IMR-90 (cell line): ENCODE measurements around the gene CEP152. TPM values are rescaled to one million over a fixed set of nuclear protein-coding genes. Genes with fewer than 3 reads are reported as not detected.

Experiments used
- ATAC-seq: fragments of 200-7000 bp; cut with Tn5 transposase; 2 replicates; pipeline ENCODE4 v1.9.1; 2020; ENCODE audit warnings: low read depth, mild to moderate bottlenecking, moderate library complexity
- BruUV-seq: library from RNA; stranded (reverse); fragments of 400-500 nt; replicated peaks from 2 replicates; lab custom pipeline; 2021; lab: Mats Ljungman, UMichigan
- CTCF ChIA-PET: fragments of 300-600 bp; formaldehyde crosslinking; extraction: SDS; loops from one replicate; lab custom pipeline; 2021; ENCODE audit warnings: antibody characterized with exemption; lab: Yijun Ruan, JAX
- POLR2A ChIA-PET: fragments of 300-600 bp; sonication (Branson Sonifier 250); formaldehyde crosslinking; loops from one replicate; lab custom pipeline; 2022; ENCODE audit warnings: antibody characterized with exemption; ENCODE audit not compliant: unreplicated experiment; lab: Charles Lee
- DNase-seq: peaks from one replicate; pipeline ENCODE4 v3.0.0; 2013
- H2AFZ ChIP-seq: replicated peaks from 2 replicates; pipeline ENCODE3; 2013; ENCODE audit warnings: low read length, mild to moderate bottlenecking; ENCODE audit not compliant: poor library complexity
- H2AK5ac ChIP-seq: 2 replicates; pipeline ENCODE4 v1.6.1; 2013; ENCODE audit warnings: low read depth, low read length, inconsistent platforms
- H2AK9ac ChIP-seq: replicated peaks from 2 replicates; pipeline ENCODE3; 2013; ENCODE audit warnings: mild to moderate bottlenecking, low read depth, low read length, moderate library complexity; ENCODE audit not compliant: poor library complexity
- H2BK120ac ChIP-seq: 2 replicates; pipeline ENCODE4 v1.6.1; 2013; ENCODE audit warnings: low read depth, low read length, inconsistent platforms
- H2BK15ac ChIP-seq: 3 replicates; pipeline ENCODE4 v1.6.1; 2013; ENCODE audit warnings: low read depth, low read length, inconsistent platforms
- H2BK20ac ChIP-seq: 2 replicates; pipeline ENCODE4 v1.6.1; 2013; ENCODE audit warnings: low read depth, mild to moderate bottlenecking, inconsistent platforms, low read length, moderate library complexity
- H2BK5ac ChIP-seq: 2 replicates; pipeline ENCODE4 v1.6.1; 2013; ENCODE audit warnings: mild to moderate bottlenecking, low read depth, low read length, inconsistent platforms; ENCODE audit not compliant: poor library complexity, severe bottlenecking
- H3K14ac ChIP-seq: replicated peaks from 2 replicates; pipeline ENCODE4 v1.6.1; 2013; ENCODE audit warnings: low read depth, low read length, inconsistent platforms
- H3K18ac ChIP-seq: 2 replicates; pipeline ENCODE4 v1.6.1; 2013; ENCODE audit warnings: low read depth, low read length, control low read depth
- H3K23ac ChIP-seq: 2 replicates; pipeline ENCODE4 v1.6.1; 2013; ENCODE audit warnings: low read depth, low read length, inconsistent platforms
- H3K27ac ChIP-seq: 2 replicates; pipeline ENCODE4 v1.5.1; 2013; ENCODE audit warnings: mild to moderate bottlenecking, control low read depth, low read length; ENCODE audit not compliant: insufficient read depth
- H3K27me3 ChIP-seq: 2 replicates; pipeline ENCODE4 v1.6.1; 2013; ENCODE audit warnings: low read length; ENCODE audit not compliant: control insufficient read depth, insufficient read depth
- H3K36me3 ChIP-seq: 2 replicates; pipeline ENCODE4 v1.6.1; 2013; ENCODE audit warnings: low read length, mixed read lengths; ENCODE audit not compliant: control insufficient read depth, insufficient read depth
- H3K4ac ChIP-seq: 2 replicates; pipeline ENCODE4 v1.6.1; 2013; ENCODE audit warnings: low read depth, low read length, inconsistent platforms
- H3K4me1 ChIP-seq: 2 replicates; pipeline ENCODE4 v1.6.1; 2013; ENCODE audit warnings: low read length, mixed read lengths; ENCODE audit not compliant: control insufficient read depth, insufficient read depth
- H3K4me2 ChIP-seq: 2 replicates; pipeline ENCODE4 v1.6.1; 2013; ENCODE audit warnings: low read depth, mild to moderate bottlenecking, control low read depth, low read length, moderate library complexity
- H3K4me3 ChIP-seq: 2 replicates; pipeline ENCODE4 v1.5.1; 2013; ENCODE audit warnings: low read depth, mild to moderate bottlenecking, control low read depth, low read length, moderate library complexity; ENCODE audit not compliant: insufficient read depth
- H3K56ac ChIP-seq: 2 replicates; pipeline ENCODE4 v1.6.1; 2013; ENCODE audit warnings: low read length, inconsistent platforms; ENCODE audit not compliant: insufficient read depth; ENCODE audit errors: extremely low read depth
- H3K79me1 ChIP-seq, 2 experiments: 2 replicates each; pipeline ENCODE4 v1.6.1; 2013; ENCODE audit warnings: low read length in 2 of 2, inconsistent platforms in 1 of 2, low read depth in 1 of 2
- H3K9ac ChIP-seq: 2 replicates; pipeline ENCODE4 v1.6.1; 2013; ENCODE audit warnings: low read depth, low read length, control low read depth
- H3K9me1 ChIP-seq: 2 replicates; pipeline ENCODE4 v1.6.1; 2013; ENCODE audit warnings: low read length, inconsistent platforms; ENCODE audit not compliant: insufficient read depth
- H3K9me3 ChIP-seq: 2 replicates; pipeline ENCODE4 v1.6.1; 2013; ENCODE audit warnings: low read length; ENCODE audit not compliant: control insufficient read depth, insufficient read depth
- H4K20me1 ChIP-seq: 2 replicates; pipeline ENCODE4 v1.6.1; 2013; ENCODE audit warnings: low read length, inconsistent platforms; ENCODE audit not compliant: insufficient read depth
- H4K5ac ChIP-seq: 2 replicates; pipeline ENCODE4 v1.6.1; 2013; ENCODE audit warnings: mild to moderate bottlenecking, low read depth, low read length, control low read depth
- H4K8ac ChIP-seq, 2 experiments: 2 replicates each; pipeline ENCODE4 v1.6.1; 2013; ENCODE audit warnings: low read depth in 2 of 2, low read length in 2 of 2, control low read depth in 1 of 2, inconsistent platforms in 1 of 2
- H4K91ac ChIP-seq: 2 replicates; pipeline ENCODE4 v1.6.1; 2013; ENCODE audit warnings: low read depth, low read length, inconsistent platforms; ENCODE audit not compliant: insufficient read depth
- BHLHE40 ChIP-seq: fragments of 150-350 bp; IDR thresholded peaks from 2 replicates; pipeline ENCODE4 v1.6.1; 2016; ENCODE audit warnings: mild to moderate bottlenecking, low read depth, low read length
- CEBPB ChIP-seq: IDR thresholded peaks from 2 replicates; pipeline ENCODE4 v1.6.1; 2012; ENCODE audit warnings: low read depth, low read length, improper control_type of control experiment
- CHD1 ChIP-seq: IDR thresholded peaks from 2 replicates; pipeline ENCODE4 v1.6.1; 2012; ENCODE audit warnings: low read depth, low read length, improper control_type of control experiment
- CTCF ChIP-seq: conservative IDR thresholded peaks from 2 replicates; pipeline ENCODE4 v1.5.1; 2012; ENCODE audit warnings: mild to moderate bottlenecking, low read depth, low read length, improper control_type of control experiment
- ELK1 ChIP-seq: fragments of 150-350 bp; IDR thresholded peaks from 2 replicates; pipeline ENCODE4 v1.6.1; 2016; ENCODE audit warnings: low read depth, mild to moderate bottlenecking, low read length, moderate library complexity, borderline replicate concordance
- FOS ChIP-seq: fragments of 150-350 bp; IDR thresholded peaks from 2 replicates; pipeline ENCODE4 v1.6.1; 2016; ENCODE audit warnings: low read depth, low read length
- MAFK ChIP-seq: IDR thresholded peaks from 2 replicates; pipeline ENCODE4 v1.6.1; 2012; ENCODE audit warnings: low read depth, low read length, improper control_type of control experiment
- MAZ ChIP-seq: IDR thresholded peaks from 2 replicates; pipeline ENCODE4 v1.6.1; 2012; ENCODE audit warnings: low read depth, mild to moderate bottlenecking, low read length, improper control_type of control experiment, moderate library complexity, borderline replicate concordance
- MXI1 ChIP-seq: IDR thresholded peaks from 2 replicates; pipeline ENCODE4 v1.6.1; 2012; ENCODE audit warnings: low read depth, mild to moderate bottlenecking, low read length, moderate library complexity, borderline replicate concordance
- NFE2L2 ChIP-seq: fragments of 150-350 bp; IDR thresholded peaks from 2 replicates; pipeline ENCODE4 v1.6.1; 2016; ENCODE audit warnings: low read depth, mild to moderate bottlenecking, low read length
- POLR2A ChIP-seq: IDR thresholded peaks from 2 replicates; pipeline ENCODE4 v1.6.1; 2012; ENCODE audit warnings: mild to moderate bottlenecking, low read depth, low read length
- RAD21 ChIP-seq: IDR thresholded peaks from 2 replicates; pipeline ENCODE4 v1.6.1; 2012; ENCODE audit warnings: low read length, improper control_type of control experiment
- RCOR1 ChIP-seq: IDR thresholded peaks from 2 replicates; pipeline ENCODE4 v1.6.1; 2012; ENCODE audit warnings: mild to moderate bottlenecking, low read length, improper control_type of control experiment; ENCODE audit not compliant: insufficient replicate concordance
- RFX5 ChIP-seq: IDR thresholded peaks from 2 replicates; pipeline ENCODE4 v1.8.0; 2012; ENCODE audit warnings: low read depth, mild to moderate bottlenecking, low read length, moderate library complexity
- SMC3 ChIP-seq: fragments of 150-350 bp; IDR thresholded peaks from 2 replicates; pipeline ENCODE4 v1.6.1; 2016; ENCODE audit warnings: low read depth, mild to moderate bottlenecking, antibody characterized with exemption, low read length, moderate library complexity
- WGBS, 2 experiments: methylation state at CpG; one replicate each; pipeline versions ENCODE4 v1.1.5 to v1.1.7; 2013; ENCODE audit warnings: missing lambda C conversion rate in 2 of 2; ENCODE audit not compliant: insufficient read length in 1 of 2; ENCODE audit errors: extremely low coverage in 2 of 2; 5-methylcytosine and 5-hydroxymethylcytosine counted together
- dilution Hi-C: fragments of 300-500 bp; cut with HindIII; formaldehyde crosslinking; loops from one replicate; pipeline ENCODE4 v1.14.3; 2018; ENCODE audit warnings: low sequenced_read_pairs; ENCODE audit not compliant: unreplicated experiment
- in situ Hi-C: fragments of 300-500 bp; cut with MboI; formaldehyde crosslinking; loops from 3 replicates; pipeline ENCODE4 v1.14.3; 2019; ENCODE audit warnings: low sequenced_read_pairs, inconsistent platforms, mixed read lengths
- intact Hi-C: fragments of 100-400 bp; cut with micrococcal nuclease; formaldehyde crosslinking; loops from 2 replicates; pipeline ENCODE4 v1.10.0; 2022
- polyA plus RNA-seq, 3 experiments: library from polyadenylated mRNA; depleted of rRNA; stranded (reverse); fragments of >200 nt; gene quantifications; 2 replicates each; pipeline ENCODE4 v1.2.3, GENCODE V29; 2012; ENCODE audit warnings: low replicate concordance in 1 of 3
- total RNA-seq: library from RNA; depleted of rRNA; stranded (reverse); fragments of >200 nt; gene quantifications from 2 replicates; pipeline ENCODE4 v1.2.3, GENCODE V29; 2012
- TF ChIP-seq, protein P1 (sequence below): fragments of 150-350 bp; IDR thresholded peaks from 2 replicates; pipeline ENCODE4 v1.6.1; 2017; ENCODE audit warnings: mild to moderate bottlenecking, antibody characterized with exemption, low read length, low read depth

CEP152 gene
- total and polyA plus RNA-seq, 2 of the 4 experiments (the other 2 are of a cell fraction) = 2.1 to 7.3 TPM

- no peaks in the 10 kb centered on the region for H3K79me1 ChIP-seq
- no peaks in the 10 kb centered on the region for H3K9me3 ChIP-seq
- ATAC-seq (no peak), DNase-seq (no peak)
- H3K56ac ChIP-seq = no peak overlapping the region
- no peak overlapping the region for H2BK5ac ChIP-seq
- no peak overlapping the region for H2BK15ac ChIP-seq
- H2AK5ac ChIP-seq = no peak overlapping the region
- in situ Hi-C loops (loop anchor here (25.0 kb wide), 1 partner anchor 1432 kb away; no protein-coding TSS in a partner anchor), dilution Hi-C loops (no loop called here), intact Hi-C loops (no loop called here)
- no peak overlapping the region for H3K9ac ChIP-seq
- H3K4me2 ChIP-seq = no peak overlapping the region
- no peak overlapping the region for H3K4ac ChIP-seq
- H2AK9ac ChIP-seq = no peak overlapping the region
- no peaks in the 10 kb centered on the region for H3K27me3 ChIP-seq
- no peaks in the 10 kb centered on the region for H4K20me1 ChIP-seq
- H3K14ac ChIP-seq = no peak overlapping the region
- no CpG with 5 or more reads among the region's 1 CpG for WGBS, 2 experiments
- no peaks in the 10 kb centered on the region for H3K36me3 ChIP-seq
- BruUV-seq = no TSS peak
- H3K4me3 ChIP-seq = no peak overlapping the region
- H3K4me1 ChIP-seq = peaks cover 2% of the 10 kb centered on the region; the same call in 1 of the 2 replicates
- H3K27ac ChIP-seq = no peak overlapping the region
- no peaks in the 10 kb centered on the region for H3K9me1 ChIP-seq
- no peak overlapping the region for H2AFZ ChIP-seq
- POLR2A ChIA-PET = no interaction called here
- TF ChIP-seq FOS (no peak), MXI1 (no peak), NFE2L2 (no peak), MAFK (no peak), ELK1 (no peak), SMC3 (no peak), MAZ (no peak), CHD1 (no peak), CTCF (no peak), RAD21 (no peak), BHLHE40 (no peak), RCOR1 (no peak), RFX5 (no peak), POLR2A (no peak), CEBPB (no peak)
- TF ChIP-seq, protein P1, sequence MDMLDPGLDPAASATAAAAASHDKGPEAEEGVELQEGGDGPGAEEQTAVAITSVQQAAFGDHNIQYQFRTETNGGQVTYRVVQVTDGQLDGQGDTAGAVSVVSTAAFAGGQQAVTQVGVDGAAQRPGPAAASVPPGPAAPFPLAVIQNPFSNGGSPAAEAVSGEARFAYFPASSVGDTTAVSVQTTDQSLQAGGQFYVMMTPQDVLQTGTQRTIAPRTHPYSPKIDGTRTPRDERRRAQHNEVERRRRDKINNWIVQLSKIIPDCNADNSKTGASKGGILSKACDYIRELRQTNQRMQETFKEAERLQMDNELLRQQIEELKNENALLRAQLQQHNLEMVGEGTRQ = no peak
- H4K5ac ChIP-seq = no peak overlapping the region
- H2BK120ac ChIP-seq = no peak overlapping the region
- H3K23ac ChIP-seq = no peak overlapping the region
- H4K8ac ChIP-seq = no peak overlapping the region
- CTCF ChIA-PET = no interaction called here
- H2BK20ac ChIP-seq = no peak overlapping the region
- H3K18ac ChIP-seq = no peak overlapping the region
- no peak overlapping the region for H4K91ac ChIP-seq
Measured at GRCh38 chr15:48705381-48705780, 105.5 kb downstream of the CEP152 start.
